SK-N-SH treated with all-trans-retinoic acid at 6 μM for 48 hours (cell line): ENCODE data around the gene ISG15.

Experiments used
- ATAC-seq: fragments of 200-7000 bp; cut with Tn5 transposase; 3 replicates; pipeline ENCODE4 v1.9.1; 2020; ENCODE audit warnings: mild to moderate bottlenecking, moderate library complexity
- ARNTL ChIP-seq: fragments of 450-650 bp; formaldehyde crosslinking; IDR thresholded peaks from 2 replicates; pipeline ENCODE4 v1.5.0; 2020; ENCODE audit warnings: low read depth, mild to moderate bottlenecking, moderate library complexity, borderline replicate concordance
- BACH2 ChIP-seq: fragments of 250-450 bp; sonication (Bioruptor Pico); IDR thresholded peaks from 2 replicates; pipeline ENCODE4 v1.9.0; 2021; ENCODE audit warnings: mild to moderate bottlenecking, borderline replicate concordance
- CREB5 ChIP-seq: fragments of 250-450 bp; sonication (Bioruptor Pico); IDR thresholded peaks from 2 replicates; pipeline ENCODE4 v1.5.1; 2020; ENCODE audit warnings: low read depth, mild to moderate bottlenecking, moderate library complexity
- CSDC2 ChIP-seq: fragments of 250-450 bp; sonication (Bioruptor Pico); IDR thresholded peaks from 2 replicates; pipeline ENCODE4 v1.5.0; 2020; ENCODE audit warnings: mild to moderate bottlenecking, moderate library complexity
- CSRNP3 ChIP-seq: fragments of 250-450 bp; sonication (Bioruptor Pico); IDR thresholded peaks from 2 replicates; pipeline ENCODE4 v1.5.1; 2021; ENCODE audit warnings: mild to moderate bottlenecking, moderate library complexity
- ESRRG ChIP-seq: fragments of 250-450 bp; sonication (Bioruptor Pico); IDR thresholded peaks from 2 replicates; pipeline ENCODE4 v1.6.1; 2021; ENCODE audit warnings: mild to moderate bottlenecking
- GLIS3 ChIP-seq: fragments of 250-450 bp; sonication (Bioruptor Pico); IDR thresholded peaks from 2 replicates; pipeline ENCODE4 v1.5.0; 2020; ENCODE audit warnings: mild to moderate bottlenecking, moderate library complexity
- OSR1 ChIP-seq: fragments of 250-450 bp; sonication (Bioruptor Pico); IDR thresholded peaks from 2 replicates; pipeline ENCODE4 v1.8.0; 2022; ENCODE audit warnings: moderate library complexity, mild to moderate bottlenecking, inconsistent platforms
- PATZ1 ChIP-seq: fragments of 250-450 bp; sonication (Bioruptor Pico); IDR thresholded peaks from 2 replicates; pipeline ENCODE4 v1.8.0; 2020; ENCODE audit warnings: mild to moderate bottlenecking, moderate library complexity, borderline replicate concordance
- POU6F1 ChIP-seq: fragments of 250-450 bp; sonication (Bioruptor Pico); IDR thresholded peaks from 2 replicates; pipeline ENCODE4 v1.8.0; 2021; ENCODE audit warnings: low read depth, mild to moderate bottlenecking, moderate library complexity, borderline replicate concordance
- RARB ChIP-seq: fragments of 250-450 bp; sonication (Bioruptor Pico); IDR thresholded peaks from 2 replicates; pipeline ENCODE4 v1.8.0; 2021; ENCODE audit warnings: mild to moderate bottlenecking, moderate library complexity
- SNAI2 ChIP-seq: fragments of 250-450 bp; sonication (Bioruptor Pico); IDR thresholded peaks from 2 replicates; pipeline ENCODE4 v1.5.0; 2020; ENCODE audit warnings: mild to moderate bottlenecking, moderate library complexity
- TOX ChIP-seq: fragments of 250-450 bp; sonication (Bioruptor Pico); IDR thresholded peaks from 2 replicates; pipeline ENCODE4 v1.8.0; 2021; ENCODE audit warnings: mild to moderate bottlenecking, moderate library complexity, borderline replicate concordance
- ZC3H10 ChIP-seq: fragments of 250-450 bp; sonication (Bioruptor Pico); IDR thresholded peaks from 2 replicates; pipeline ENCODE4 v1.5.1; 2021; ENCODE audit warnings: mild to moderate bottlenecking, moderate library complexity
- ZFP3 ChIP-seq: fragments of 250-450 bp; sonication (Bioruptor Pico); IDR thresholded peaks from 2 replicates; pipeline ENCODE4 v1.5.0; 2020; ENCODE audit warnings: mild to moderate bottlenecking, moderate library complexity
- ZFP30 ChIP-seq: fragments of 450-650 bp; formaldehyde crosslinking; IDR thresholded peaks from 2 replicates; pipeline ENCODE4 v1.5.0; 2022; ENCODE audit warnings: mild to moderate bottlenecking, moderate library complexity
- ZNF565 ChIP-seq: fragments of 450-650 bp; formaldehyde crosslinking; conservative IDR thresholded peaks from 2 replicates; pipeline ENCODE4 v1.5.0; 2020; ENCODE audit warnings: low read depth, mild to moderate bottlenecking, moderate library complexity
- ZNF8 ChIP-seq: fragments of 450-650 bp; formaldehyde crosslinking; IDR thresholded peaks from 2 replicates; pipeline ENCODE4 v1.5.0; 2020; ENCODE audit warnings: mild to moderate bottlenecking, moderate library complexity

The ISG15 gene

GRCh38 chr1:978835-979743 lies 34.2 kb upstream of the ISG15 start:
- ATAC-seq = no peak

GRCh38 chr1:979744-980072 lies 33.6 kb upstream of the ISG15 start:
- no peak for ATAC-seq
- no peak for TF ChIP-seq ZC3H10 (CRISPR knock-in tag)
- no peak for TF ChIP-seq CSRNP3 (CRISPR knock-in tag)
- TF ChIP-seq ZFP3 (CRISPR knock-in tag) = no peak
- no peak for TF ChIP-seq CSDC2 (CRISPR knock-in tag)
- no peak for TF ChIP-seq GLIS3 (CRISPR knock-in tag)
- TF ChIP-seq SNAI2 (CRISPR knock-in tag) = no peak

More at GRCh38 chr1:978835-979743, 34.2 kb upstream of the ISG15 start:
- no peak for TF ChIP-seq BACH2 (CRISPR knock-in tag)
- TF ChIP-seq PATZ1 (CRISPR knock-in tag) = no peak
- no peak for TF ChIP-seq CSDC2 (CRISPR knock-in tag)
- TF ChIP-seq TOX (CRISPR knock-in tag) = no peak
- TF ChIP-seq ZFP30 (CRISPR knock-in tag) = no peak
- TF ChIP-seq ZNF565 (CRISPR knock-in tag) = no peak
- no peak for TF ChIP-seq ESRRG
- TF ChIP-seq ZC3H10 (CRISPR knock-in tag) = no peak
- TF ChIP-seq RARB (CRISPR knock-in tag) = no peak
- TF ChIP-seq POU6F1 (CRISPR knock-in tag) = no peak
- TF ChIP-seq CREB5 (CRISPR knock-in tag) = no peak
- TF ChIP-seq, all 23 proteins: peak for 0

GRCh38 chr1:980137-980571 lies 33.1 kb upstream of the ISG15 start:
- ATAC-seq = 0 out of 3 replicates have a peak, but pooled peaks have one; percentile 4
- TF ChIP-seq OSR1 (no peak), ZC3H10 (CRISPR knock-in tag) (no peak), CSRNP3 (CRISPR knock-in tag) (no peak), ZFP3 (CRISPR knock-in tag) (no peak), ESRRG (no peak), BACH2 (CRISPR knock-in tag) (no peak), ZFP30 (CRISPR knock-in tag) (no peak), ARNTL (no peak), GLIS3 (CRISPR knock-in tag) (no peak), ZNF8 (CRISPR knock-in tag) (no peak), CSDC2 (CRISPR knock-in tag) (no peak), ZNF565 (CRISPR knock-in tag) (no peak), PATZ1 (CRISPR knock-in tag) (no peak)
